Gastrocnemius medialis (tissue), 4 donors: ENCODE results near the gene BCL7A.

Source experiments
- POLR2A ChIP-seq, 2 donors: fragments of 450-650 bp; IDR thresholded peaks; one replicate each; pipeline ENCODE4 v1.6.1; 2017; ENCODE audit warnings: antibody characterized with exemption in 2 of 2, mild to moderate bottlenecking in 2 of 2, moderate library complexity in 2 of 2
- TF ChIP-seq, protein P1 (sequence below), 5 experiments: fragments of 450-650 bp in 3 of 5; fragments of 200-600 bp in 2 of 5; sonication (generic) in 2 of 5; IDR thresholded peaks in 4 of 5; conservative IDR thresholded peaks in 1 of 5; 1 replicate in 4 of 5; 2 replicates in 1 of 5; pipeline ENCODE4 v1.5.1; 2016 to 2019; ENCODE audit warnings: antibody characterized with exemption in 5 of 5, mild to moderate bottlenecking in 3 of 5, moderate library complexity in 3 of 5

DNA sequence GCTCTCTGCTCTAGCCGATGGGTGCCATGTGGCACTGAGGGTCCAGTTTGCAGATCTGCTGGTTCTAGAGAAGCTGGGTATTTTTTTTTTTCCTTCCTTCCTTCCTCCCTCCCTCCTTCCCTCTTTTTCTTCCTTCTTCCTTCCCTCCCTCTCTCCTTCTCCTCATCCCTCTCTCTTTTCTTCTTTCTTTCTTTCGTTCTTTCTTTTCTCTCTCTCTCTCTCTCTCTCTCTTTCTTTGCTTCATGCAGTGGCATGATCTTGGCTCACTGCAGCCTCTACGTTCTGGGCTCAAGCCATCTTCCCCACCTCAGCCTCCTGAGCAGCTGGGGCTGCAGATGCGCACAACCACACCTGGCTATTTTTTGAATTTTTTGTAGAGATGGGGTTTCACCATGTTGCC is 2.7 kb upstream of the BCL7A start:
- TF ChIP-seq, protein P1, sequence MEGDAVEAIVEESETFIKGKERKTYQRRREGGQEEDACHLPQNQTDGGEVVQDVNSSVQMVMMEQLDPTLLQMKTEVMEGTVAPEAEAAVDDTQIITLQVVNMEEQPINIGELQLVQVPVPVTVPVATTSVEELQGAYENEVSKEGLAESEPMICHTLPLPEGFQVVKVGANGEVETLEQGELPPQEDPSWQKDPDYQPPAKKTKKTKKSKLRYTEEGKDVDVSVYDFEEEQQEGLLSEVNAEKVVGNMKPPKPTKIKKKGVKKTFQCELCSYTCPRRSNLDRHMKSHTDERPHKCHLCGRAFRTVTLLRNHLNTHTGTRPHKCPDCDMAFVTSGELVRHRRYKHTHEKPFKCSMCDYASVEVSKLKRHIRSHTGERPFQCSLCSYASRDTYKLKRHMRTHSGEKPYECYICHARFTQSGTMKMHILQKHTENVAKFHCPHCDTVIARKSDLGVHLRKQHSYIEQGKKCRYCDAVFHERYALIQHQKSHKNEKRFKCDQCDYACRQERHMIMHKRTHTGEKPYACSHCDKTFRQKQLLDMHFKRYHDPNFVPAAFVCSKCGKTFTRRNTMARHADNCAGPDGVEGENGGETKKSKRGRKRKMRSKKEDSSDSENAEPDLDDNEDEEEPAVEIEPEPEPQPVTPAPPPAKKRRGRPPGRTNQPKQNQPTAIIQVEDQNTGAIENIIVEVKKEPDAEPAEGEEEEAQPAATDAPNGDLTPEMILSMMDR (IDR thresholded peaks at IDR 0.05 in 4 of 5, conservative IDR thresholded peaks at IDR 0.05 in 1 of 5), result no peak
- no peak for TF ChIP-seq POLR2A (IDR thresholded peaks at IDR 0.05)
